Neural cell (in vitro differentiated cells): Measurements from ENCODE around the gene SNRK. TPM values are rescaled to one million over a fixed set of nuclear protein-coding genes. Genes with fewer than 3 reads are reported as not detected.

Source experiments
- H2AFZ ChIP-seq: fragments of 200-600, 300-800 bp; sonication (generic), shearing (Covaris generic); 2 replicates; pipeline ENCODE4 v1.6.0; 2014; ENCODE audit warnings: low read depth, mild to moderate bottlenecking, antibody characterized with exemption, low read length, moderate library complexity
- H3F3A ChIP-seq: fragments of 200-600 bp; shearing (Covaris generic); 2 replicates; pipeline ENCODE4 v1.6.1; 2016; ENCODE audit warnings: mild to moderate bottlenecking, moderate library complexity, mixed read lengths, antibody characterized with exemption, low read length; ENCODE audit not compliant: insufficient read depth, poor library complexity, severe bottlenecking
- H3K27ac ChIP-seq: fragments of 200-600, 300-800 bp; sonication (generic), shearing (Covaris generic); 2 replicates; pipeline ENCODE4 v1.5.1; 2014; ENCODE audit warnings: mild to moderate bottlenecking, low read length, moderate library complexity
- H3K27me3 ChIP-seq: fragments of 300-800, 200-600 bp; sonication (generic), shearing (Covaris generic); 2 replicates; pipeline ENCODE4 v1.6.0; 2014; ENCODE audit warnings: mild to moderate bottlenecking, low read depth, low read length, moderate library complexity; ENCODE audit not compliant: insufficient read depth
- H3K36me3 ChIP-seq: fragments of 300-800, 200-600 bp; sonication (generic), shearing (Covaris generic); 2 replicates; pipeline ENCODE4 v1.5.1; 2014; ENCODE audit warnings: mild to moderate bottlenecking, antibody characterized with exemption, low read length, moderate library complexity; ENCODE audit not compliant: insufficient read depth
- H3K4me2 ChIP-seq: fragments of 300-800, 200-600 bp; sonication (generic), shearing (Covaris generic); 2 replicates; pipeline ENCODE4 v1.6.0; 2014; ENCODE audit warnings: mild to moderate bottlenecking, low read length
- H3K4me3 ChIP-seq: fragments of 300-800, 200-600 bp; sonication (generic), shearing (Covaris generic); 2 replicates; pipeline ENCODE4 v1.5.1; 2014; ENCODE audit warnings: mild to moderate bottlenecking, low read length, moderate library complexity
- H3K79me2 ChIP-seq: fragments of 200-600 bp; shearing (Covaris generic); replicated peaks from 2 replicates; pipeline ENCODE4 v1.6.0; 2014; ENCODE audit warnings: mild to moderate bottlenecking, low read length, moderate library complexity; ENCODE audit not compliant: insufficient read depth
- H3K9ac ChIP-seq: fragments of 300-800, 200-600 bp; sonication (generic), shearing (Covaris generic); 2 replicates; pipeline ENCODE4 v1.6.1; 2016; ENCODE audit warnings: mild to moderate bottlenecking, low read length, mixed read lengths
- H3K9me2 ChIP-seq: fragments of 200-600 bp; shearing (Covaris generic); 2 replicates; pipeline ENCODE4 v1.6.1; 2016; ENCODE audit warnings: mild to moderate bottlenecking, low read length, mixed read lengths; ENCODE audit not compliant: insufficient read depth
- H3K9me3 ChIP-seq: fragments of 200-600, 300-800 bp; sonication (generic), shearing (Covaris generic); 2 replicates; pipeline ENCODE4 v1.6.1; 2016; ENCODE audit warnings: mild to moderate bottlenecking, mixed run types, low read length, moderate library complexity, mixed read lengths
- H4K20me1 ChIP-seq: fragments of 200-600 bp; shearing (Covaris generic); 2 replicates; pipeline ENCODE4 v1.6.1; 2016; ENCODE audit warnings: mild to moderate bottlenecking, mixed run types; ENCODE audit not compliant: insufficient read depth
- EP300 ChIP-seq: fragments of 450-650 bp; conservative IDR thresholded peaks from 2 replicates; pipeline ENCODE4 v1.6.1; 2014; ENCODE audit warnings: antibody characterized with exemption, mild to moderate bottlenecking, moderate library complexity; ENCODE audit not compliant: poor library complexity, severe bottlenecking
- EZH2 ChIP-seq: fragments of 200-600, 300-800 bp; shearing (Covaris generic), sonication (generic); IDR thresholded peaks from 2 replicates; pipeline ENCODE4 v1.6.1; 2014; ENCODE audit warnings: antibody characterized with exemption, low read length, borderline replicate concordance, mild to moderate bottlenecking; ENCODE audit not compliant: insufficient read depth, poor library complexity, severe bottlenecking
- MXI1 ChIP-seq: fragments of 450-650 bp; conservative IDR thresholded peaks from 2 replicates; pipeline ENCODE4 v1.6.1; 2014; ENCODE audit warnings: antibody characterized with exemption, mild to moderate bottlenecking; ENCODE audit not compliant: poor library complexity, severe bottlenecking
- POLR2AphosphoS5 ChIP-seq: IDR thresholded peaks from 2 replicates; pipeline ENCODE4 v1.6.1; 2012
- RAD21 ChIP-seq: fragments of 450-650 bp; conservative IDR thresholded peaks from 2 replicates; pipeline ENCODE4 v1.6.1; 2014; ENCODE audit warnings: antibody characterized with exemption, mild to moderate bottlenecking, moderate library complexity
- SMC3 ChIP-seq: fragments of 450-650 bp; conservative IDR thresholded peaks from 2 replicates; pipeline ENCODE4 v1.6.1; 2014; ENCODE audit warnings: antibody characterized with exemption, mild to moderate bottlenecking, moderate library complexity; ENCODE audit not compliant: poor library complexity
- TAF1 ChIP-seq: IDR thresholded peaks from 2 replicates; pipeline ENCODE4 v1.6.1; 2012; ENCODE audit warnings: low read depth
- polyA plus RNA-seq: library from polyadenylated mRNA; depleted of rRNA; stranded (reverse); fragments of >200 nt; gene quantifications from 2 replicates; pipeline ENCODE4 v1.2.3, GENCODE V29; 2014
- TF ChIP-seq, protein P1 (sequence below): fragments of 450-650 bp; IDR thresholded peaks from 2 replicates; pipeline ENCODE4 v1.5.1; 2014; ENCODE audit warnings: antibody characterized with exemption, mild to moderate bottlenecking, moderate library complexity; ENCODE audit not compliant: poor library complexity, severe bottlenecking
- TF ChIP-seq, protein P2 (sequence below): IDR thresholded peaks from 2 replicates; pipeline ENCODE4 v1.6.1; 2012; ENCODE audit warnings: borderline replicate concordance

The SNRK gene
- polyA plus RNA-seq, 1 donor from 2014 or later, result 27.3 TPM

DNA sequence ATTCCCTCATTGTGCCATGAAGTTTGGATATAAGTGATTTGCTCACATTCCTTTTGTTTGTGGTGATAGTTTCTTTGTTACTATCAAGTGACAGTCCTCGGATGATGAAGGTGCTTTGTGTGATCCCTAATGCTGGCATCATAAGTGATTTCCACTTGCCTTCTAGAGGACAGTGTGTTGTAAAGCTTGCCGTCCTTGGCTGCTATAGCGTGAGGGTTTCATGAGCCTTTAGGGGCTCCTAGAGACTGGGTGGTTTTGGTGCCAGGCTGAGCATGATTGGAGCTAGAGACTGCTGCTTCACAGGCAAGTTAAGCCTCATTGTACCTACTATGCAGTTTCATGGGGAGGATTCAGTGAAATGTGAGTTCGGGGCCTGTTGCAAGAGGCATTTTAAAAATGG is 12.4 kb downstream of the SNRK start:
- H3K9me3 ChIP-seq, result no peaks in the 10 kb centered on the region
- peaks cover 8% of the 10 kb centered on the region for H3K36me3 ChIP-seq
- no peaks in the 10 kb centered on the region for H4K20me1 ChIP-seq
- no peaks in the 10 kb centered on the region for H3K9me2 ChIP-seq
- no peak overlapping the region for H2AFZ ChIP-seq
- no peak for TF ChIP-seq POLR2AphosphoS5
- TF ChIP-seq, protein P1, sequence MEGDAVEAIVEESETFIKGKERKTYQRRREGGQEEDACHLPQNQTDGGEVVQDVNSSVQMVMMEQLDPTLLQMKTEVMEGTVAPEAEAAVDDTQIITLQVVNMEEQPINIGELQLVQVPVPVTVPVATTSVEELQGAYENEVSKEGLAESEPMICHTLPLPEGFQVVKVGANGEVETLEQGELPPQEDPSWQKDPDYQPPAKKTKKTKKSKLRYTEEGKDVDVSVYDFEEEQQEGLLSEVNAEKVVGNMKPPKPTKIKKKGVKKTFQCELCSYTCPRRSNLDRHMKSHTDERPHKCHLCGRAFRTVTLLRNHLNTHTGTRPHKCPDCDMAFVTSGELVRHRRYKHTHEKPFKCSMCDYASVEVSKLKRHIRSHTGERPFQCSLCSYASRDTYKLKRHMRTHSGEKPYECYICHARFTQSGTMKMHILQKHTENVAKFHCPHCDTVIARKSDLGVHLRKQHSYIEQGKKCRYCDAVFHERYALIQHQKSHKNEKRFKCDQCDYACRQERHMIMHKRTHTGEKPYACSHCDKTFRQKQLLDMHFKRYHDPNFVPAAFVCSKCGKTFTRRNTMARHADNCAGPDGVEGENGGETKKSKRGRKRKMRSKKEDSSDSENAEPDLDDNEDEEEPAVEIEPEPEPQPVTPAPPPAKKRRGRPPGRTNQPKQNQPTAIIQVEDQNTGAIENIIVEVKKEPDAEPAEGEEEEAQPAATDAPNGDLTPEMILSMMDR, result no peak
- TF ChIP-seq RAD21, result no peak
- no peak for TF ChIP-seq SMC3
- no peak for TF ChIP-seq EP300
- TF ChIP-seq, protein P2, sequence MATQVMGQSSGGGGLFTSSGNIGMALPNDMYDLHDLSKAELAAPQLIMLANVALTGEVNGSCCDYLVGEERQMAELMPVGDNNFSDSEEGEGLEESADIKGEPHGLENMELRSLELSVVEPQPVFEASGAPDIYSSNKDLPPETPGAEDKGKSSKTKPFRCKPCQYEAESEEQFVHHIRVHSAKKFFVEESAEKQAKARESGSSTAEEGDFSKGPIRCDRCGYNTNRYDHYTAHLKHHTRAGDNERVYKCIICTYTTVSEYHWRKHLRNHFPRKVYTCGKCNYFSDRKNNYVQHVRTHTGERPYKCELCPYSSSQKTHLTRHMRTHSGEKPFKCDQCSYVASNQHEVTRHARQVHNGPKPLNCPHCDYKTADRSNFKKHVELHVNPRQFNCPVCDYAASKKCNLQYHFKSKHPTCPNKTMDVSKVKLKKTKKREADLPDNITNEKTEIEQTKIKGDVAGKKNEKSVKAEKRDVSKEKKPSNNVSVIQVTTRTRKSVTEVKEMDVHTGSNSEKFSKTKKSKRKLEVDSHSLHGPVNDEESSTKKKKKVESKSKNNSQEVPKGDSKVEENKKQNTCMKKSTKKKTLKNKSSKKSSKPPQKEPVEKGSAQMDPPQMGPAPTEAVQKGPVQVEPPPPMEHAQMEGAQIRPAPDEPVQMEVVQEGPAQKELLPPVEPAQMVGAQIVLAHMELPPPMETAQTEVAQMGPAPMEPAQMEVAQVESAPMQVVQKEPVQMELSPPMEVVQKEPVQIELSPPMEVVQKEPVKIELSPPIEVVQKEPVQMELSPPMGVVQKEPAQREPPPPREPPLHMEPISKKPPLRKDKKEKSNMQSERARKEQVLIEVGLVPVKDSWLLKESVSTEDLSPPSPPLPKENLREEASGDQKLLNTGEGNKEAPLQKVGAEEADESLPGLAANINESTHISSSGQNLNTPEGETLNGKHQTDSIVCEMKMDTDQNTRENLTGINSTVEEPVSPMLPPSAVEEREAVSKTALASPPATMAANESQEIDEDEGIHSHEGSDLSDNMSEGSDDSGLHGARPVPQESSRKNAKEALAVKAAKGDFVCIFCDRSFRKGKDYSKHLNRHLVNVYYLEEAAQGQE, result no peak
- TF ChIP-seq TAF1, result no peak
- TF ChIP-seq EZH2, result no peak
- TF ChIP-seq MXI1, result no peak
- no peak overlapping the region for H3K27ac ChIP-seq
- no peaks in the 10 kb centered on the region for H3F3A ChIP-seq
- no peak overlapping the region for H3K4me2 ChIP-seq
- no peaks in the 10 kb centered on the region for H3K27me3 ChIP-seq
- no peak overlapping the region for H3K4me3 ChIP-seq
- peaks cover 58% of the 10 kb centered on the region for H3K79me2 ChIP-seq
- no peak overlapping the region for H3K9ac ChIP-seq

DNA sequence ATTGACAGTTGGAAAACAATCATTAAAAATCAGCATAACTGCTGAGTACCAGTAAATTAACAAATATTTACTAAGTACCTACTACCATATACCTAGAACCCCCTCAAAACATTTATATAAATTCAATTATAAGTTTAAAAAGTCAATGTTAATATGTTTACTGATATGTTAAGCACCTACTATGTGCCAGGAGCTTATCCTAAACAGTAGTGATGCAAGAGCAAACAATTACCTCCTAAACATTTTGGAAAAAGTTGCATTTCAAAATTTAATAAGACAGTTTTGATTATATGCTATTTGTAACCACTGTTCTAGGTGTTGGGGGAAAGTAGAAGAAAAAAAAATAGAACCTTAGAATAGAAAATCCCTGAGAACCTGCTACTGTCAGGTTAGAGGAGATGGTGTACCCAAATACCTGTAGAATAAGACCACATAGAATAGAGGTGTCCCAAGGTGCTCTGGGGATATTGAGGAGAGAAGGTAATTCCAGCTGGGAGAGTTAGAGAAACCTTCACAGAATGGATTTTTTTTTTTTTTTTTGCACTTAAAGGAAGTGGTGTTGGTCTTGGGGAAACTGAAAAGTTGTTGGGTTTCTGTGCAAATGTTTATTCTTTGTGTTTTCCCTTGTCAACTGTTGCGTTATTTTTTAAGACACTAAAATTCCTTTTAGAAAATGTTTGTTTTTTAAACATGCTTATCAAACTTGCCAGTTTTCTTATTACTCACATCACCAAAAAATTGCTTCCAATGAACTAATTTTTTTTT is 16.0 kb downstream of the SNRK start:
- Histone ChIP-seq H3K27me3 (no peaks in the 10 kb centered on the region), H3K9me3 (no peaks in the 10 kb centered on the region), H3K4me3 (no peak overlapping the region), H3K27ac (no peak overlapping the region), H3F3A (no peaks in the 10 kb centered on the region), H3K9me2 (no peaks in the 10 kb centered on the region), H3K4me2 (no peak overlapping the region), H2AFZ (no peak overlapping the region), H3K9ac (no peak overlapping the region), H4K20me1 (no peaks in the 10 kb centered on the region), H3K36me3 (peaks cover 9% of the 10 kb centered on the region), H3K79me2 (peaks cover 34% of the 10 kb centered on the region)
- TF ChIP-seq EZH2 (no peak), TAF1 (no peak), RAD21 (no peak), MXI1 (no peak), POLR2AphosphoS5 (no peak), SMC3 (no peak), EP300 (no peak)
- TF ChIP-seq, protein P1, result no peak
- TF ChIP-seq, protein P2, result no peak
